GM21717 (cell line): Measurements from ENCODE around the gene NPHP3.
"Not testable (repeated sequence)": the region's sequence is repeated elsewhere in the genome, so short reads cannot be mapped to it uniquely, and the experiment has no call there.

Source experiments
- ATAC-seq: cut with Tn5 transposase; IDR thresholded peaks from one replicate; pipeline ENCODE4 v1.9.1; 2021; ENCODE audit warnings: mild to moderate bottlenecking, moderate library complexity; ENCODE audit not compliant: unreplicated experiment

NPHP3 gene

DNA sequence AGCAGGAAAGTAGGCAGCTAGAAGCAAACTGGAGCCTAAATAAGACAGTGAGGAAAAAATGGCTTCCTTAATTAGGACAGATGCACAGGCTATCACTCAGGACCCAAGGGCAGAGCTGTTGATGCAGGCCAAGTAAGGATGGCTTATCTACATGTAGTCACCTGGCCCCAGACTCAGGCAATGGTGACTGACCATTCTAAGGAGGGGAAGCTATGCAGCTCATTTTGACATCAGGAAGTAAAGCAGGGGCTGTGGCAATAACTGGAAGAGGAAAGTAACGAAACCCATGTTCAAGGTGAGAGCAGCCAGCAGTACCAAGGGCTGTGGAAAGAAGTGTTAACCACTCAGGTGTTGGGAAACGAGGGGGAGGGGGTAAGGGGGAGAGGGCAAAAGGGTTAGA lies 78.8 kb downstream of the NPHP3 start:
- ATAC-seq, result no peak

DNA sequence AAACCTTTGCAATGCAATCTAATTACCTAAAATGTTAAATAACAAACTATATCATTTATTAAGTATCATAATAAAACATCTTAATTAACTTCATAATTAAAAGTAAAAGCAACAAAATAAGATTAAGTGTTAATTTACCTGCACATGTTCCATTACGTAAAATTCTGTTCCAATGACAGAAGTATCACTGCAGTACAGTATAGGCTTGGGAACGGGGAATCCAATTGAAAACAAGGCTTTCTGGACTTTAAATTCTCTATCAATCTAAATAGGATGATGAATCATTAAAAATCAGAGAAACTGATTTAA lies 79.7 kb downstream of the NPHP3 start:
- ATAC-seq, result no peak

DNA sequence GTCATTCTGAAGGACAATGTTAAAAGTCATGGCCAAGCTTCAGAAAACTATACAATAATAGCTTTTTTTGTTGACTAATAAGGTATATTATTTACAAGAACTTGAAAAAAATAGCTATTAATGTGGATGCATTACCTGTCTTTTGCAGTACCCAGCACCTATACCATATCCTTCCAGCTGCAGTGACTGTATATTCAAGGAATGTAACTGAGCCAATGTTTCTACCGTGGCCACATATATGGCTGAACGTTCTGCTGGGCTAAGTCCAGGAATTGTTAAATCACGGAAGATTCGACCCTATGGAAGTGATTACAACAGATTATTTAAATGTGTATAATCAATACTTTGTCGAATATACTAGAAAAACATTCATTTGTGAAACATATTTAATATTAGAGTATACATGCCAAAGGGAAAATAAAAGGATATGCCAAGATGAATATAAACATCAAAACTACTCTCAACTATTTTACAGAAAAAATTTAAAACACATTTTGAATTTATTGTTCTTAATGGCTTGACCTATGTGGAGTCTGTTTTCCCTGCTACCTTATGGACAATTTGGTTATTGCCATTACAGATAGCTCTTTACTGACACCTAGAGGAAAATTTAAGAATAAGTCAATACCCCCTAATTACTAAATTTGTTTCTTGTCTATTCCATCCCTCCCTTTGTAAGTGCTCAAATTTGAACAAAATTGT lies 80.2 kb downstream of the NPHP3 start:
- ATAC-seq, result no peak

DNA sequence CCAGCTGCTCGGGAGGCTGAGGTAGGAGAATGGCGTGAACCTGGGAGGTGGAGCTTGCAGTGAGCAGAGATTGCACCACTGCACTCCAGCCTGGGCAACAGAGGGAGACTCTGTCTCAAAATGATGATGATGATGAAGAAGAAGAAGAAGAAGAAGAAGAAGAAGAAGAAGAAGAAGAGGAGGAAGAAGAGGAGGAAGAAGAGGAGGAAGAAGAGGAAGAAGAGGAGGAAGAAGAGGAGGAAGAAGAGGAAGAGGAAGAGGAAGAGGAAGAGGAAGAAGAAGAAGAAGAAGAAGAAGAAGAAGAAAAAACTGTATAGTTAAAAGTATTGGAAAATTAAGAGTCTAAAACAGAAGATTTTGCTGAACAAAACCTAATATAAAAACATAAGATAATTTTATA lies 80.8 kb downstream of the NPHP3 start:
- ATAC-seq, result not testable (repeated sequence)

DNA sequence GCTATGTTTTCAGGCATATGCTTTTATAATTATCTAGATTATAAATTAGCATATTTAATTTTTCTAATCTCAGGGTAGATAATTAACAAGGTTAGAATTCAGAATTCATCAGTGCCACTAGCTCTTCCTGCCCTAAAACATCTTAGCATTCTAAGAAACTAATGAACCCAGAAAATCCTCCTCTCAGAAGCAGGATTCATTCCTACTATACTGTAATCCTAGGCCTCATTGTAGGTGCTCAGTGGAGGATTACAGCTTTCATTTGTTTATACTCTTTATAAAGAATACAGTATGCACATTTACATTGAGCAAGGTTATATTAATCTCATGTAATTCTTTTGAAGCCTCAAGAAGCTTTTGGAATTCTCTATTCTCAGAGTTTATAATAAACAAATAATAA lies 83.5 kb downstream of the NPHP3 start:
- no peak for ATAC-seq

DNA sequence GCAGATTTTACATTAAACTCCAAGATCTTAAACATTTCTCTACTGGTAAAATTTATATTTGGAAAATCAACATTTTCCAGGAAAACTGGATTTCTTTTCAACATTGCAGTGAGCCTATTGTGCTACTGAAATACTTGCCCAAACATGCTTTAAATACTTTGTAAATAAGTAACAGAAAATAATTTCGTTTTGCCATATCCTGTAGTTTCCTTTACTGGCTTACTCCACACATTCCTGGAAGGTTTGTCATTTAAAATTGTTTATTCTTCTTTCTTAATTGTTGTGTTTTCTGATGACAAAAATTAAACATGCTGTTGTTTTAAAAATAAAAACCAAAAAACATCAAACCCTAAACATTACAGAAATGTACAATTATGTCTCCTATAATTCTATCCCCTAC lies 84.6 kb downstream of the NPHP3 start:
- no peak for ATAC-seq

DNA sequence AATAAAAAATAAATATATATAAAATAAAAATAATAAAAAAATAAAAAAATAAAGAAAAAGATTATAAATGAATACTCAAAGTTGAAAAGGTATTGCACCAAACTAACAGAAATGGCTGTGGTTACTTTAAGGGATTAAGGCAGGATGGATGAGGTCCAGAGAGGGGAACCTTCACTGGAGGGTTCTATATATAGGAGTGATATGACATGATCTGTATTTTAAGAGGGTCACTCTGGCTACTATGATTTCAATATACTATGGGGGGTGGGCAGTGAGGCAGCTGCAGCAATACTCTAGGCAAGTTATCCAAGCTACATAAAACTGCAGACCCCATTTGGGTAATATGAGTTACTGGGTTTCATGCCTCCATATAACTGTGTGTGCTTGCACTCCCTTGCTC lies 87.2 kb downstream of the NPHP3 start:
- ATAC-seq, result no peak
